ENCODE measurements around the gene JADE1.

The JADE1 gene

GRCh38 chr4:128879283-128879682 is 69.8 kb downstream of the JADE1 start:
- no peak for DNase-seq

DNA sequence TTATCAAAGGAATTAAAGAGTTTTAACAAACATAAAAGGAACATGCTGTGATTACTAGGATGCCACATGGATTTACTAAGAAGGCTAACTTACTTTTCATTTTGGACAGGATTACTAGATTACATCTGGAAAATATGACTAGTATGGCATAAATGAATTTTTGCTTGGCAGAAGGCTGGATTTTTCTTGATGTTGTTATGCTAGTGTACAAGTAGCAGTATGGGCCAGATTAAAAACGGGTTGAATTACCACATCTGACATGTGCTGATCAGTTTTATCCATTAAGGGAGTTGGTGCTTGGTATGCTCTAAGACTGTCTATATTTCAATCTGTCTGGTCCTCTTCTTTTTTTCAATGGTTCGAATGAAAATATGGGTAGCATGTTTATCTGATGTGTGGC is 70.5 kb downstream of the JADE1 start:
- no peak for DNase-seq

GRCh38 chr4:128880662-128881061 is 71.2 kb downstream of the JADE1 start:
- no peak for DNase-seq

GRCh38 chr4:128904821-128905220 is 95.3 kb downstream of the JADE1 start:
- no peak for DNase-seq

DNA sequence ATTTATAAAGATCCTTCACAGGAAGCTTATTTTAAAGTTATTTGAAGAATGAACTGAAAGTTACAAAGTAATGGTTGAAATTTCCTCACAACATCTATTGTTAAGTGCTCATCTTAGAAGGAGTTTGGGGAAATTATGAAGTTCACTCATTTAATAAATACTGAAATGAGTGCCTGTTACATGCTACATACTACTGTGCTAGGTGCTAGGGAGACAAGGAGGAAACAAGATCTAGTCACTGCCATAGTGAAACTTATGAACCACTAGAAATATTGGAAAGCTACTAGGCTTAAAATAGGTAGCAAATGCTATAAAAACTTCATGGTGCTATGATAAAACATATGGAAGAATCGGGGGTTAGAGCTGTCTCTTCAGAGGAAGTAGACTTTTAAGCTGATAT is 97.1 kb downstream of the JADE1 start:
- DNase-seq, result no peak

GRCh38 chr4:128907981-128908380 is 98.5 kb downstream of the JADE1 start:
- DNase-seq, result no peak

- no peak for DNase-seq
Measured at GRCh38 chr4:128908735-128909134, 99.2 kb downstream of the JADE1 start.

DNA sequence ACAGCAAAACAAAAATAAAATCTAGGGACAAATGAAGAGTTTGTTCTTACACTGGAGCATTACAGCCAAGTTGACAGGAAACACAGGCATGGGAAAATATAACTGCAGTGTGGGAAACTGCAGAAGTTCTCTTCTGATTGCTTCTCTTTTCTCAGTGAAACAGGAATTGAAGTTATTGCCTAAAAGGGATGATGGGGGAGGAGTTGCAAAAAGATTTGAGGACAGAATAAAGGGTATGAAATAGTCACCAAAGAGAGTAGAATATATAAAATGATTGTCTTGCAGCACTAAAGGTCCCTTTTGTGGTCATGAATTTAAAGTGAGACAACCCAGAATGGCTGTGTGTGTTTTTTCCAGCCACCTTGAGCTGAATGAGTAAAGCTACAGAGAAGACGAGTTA is 103.7 kb downstream of the JADE1 start:
- no peak for DNase-seq

DNA sequence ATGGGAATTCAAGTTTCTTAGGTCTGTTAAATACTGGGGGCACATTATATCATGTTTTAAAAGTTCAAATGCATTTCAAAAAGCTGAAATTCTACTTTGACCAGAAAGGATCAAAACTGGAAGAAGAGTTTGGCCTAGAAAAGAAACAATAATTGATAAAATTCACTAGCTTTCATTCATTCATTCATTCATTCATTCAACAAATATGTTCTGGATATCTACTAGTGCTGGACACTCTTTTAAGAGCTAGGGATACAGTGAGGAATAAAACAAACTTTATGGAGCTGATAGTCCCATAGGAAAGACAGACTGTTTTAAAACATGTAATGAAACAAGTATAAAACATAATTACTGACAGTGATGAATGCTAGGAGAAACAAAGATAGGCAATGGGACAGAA is 106.0 kb downstream of the JADE1 start:
- DNase-seq, result no peak

DNA sequence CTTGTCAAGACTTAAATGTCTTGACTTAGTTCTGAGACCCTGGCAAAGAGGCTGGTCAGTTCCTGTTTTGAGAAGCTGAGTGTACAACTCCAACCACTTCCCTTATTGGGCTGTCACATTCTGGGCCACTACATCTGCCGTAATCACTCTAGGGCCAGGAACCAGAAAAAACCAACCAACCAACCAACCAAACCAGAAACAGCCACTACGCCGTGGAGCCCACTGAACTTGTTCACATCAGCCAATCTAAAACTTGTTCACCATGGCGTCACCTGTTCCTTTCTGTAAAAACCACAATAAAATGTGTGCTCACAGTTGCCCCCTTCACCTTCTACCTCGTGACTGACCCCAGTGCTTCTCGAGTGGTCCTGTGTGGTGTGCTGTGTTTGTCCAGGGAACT is 107.3 kb downstream of the JADE1 start:
- DNase-seq, result no peak

DNA sequence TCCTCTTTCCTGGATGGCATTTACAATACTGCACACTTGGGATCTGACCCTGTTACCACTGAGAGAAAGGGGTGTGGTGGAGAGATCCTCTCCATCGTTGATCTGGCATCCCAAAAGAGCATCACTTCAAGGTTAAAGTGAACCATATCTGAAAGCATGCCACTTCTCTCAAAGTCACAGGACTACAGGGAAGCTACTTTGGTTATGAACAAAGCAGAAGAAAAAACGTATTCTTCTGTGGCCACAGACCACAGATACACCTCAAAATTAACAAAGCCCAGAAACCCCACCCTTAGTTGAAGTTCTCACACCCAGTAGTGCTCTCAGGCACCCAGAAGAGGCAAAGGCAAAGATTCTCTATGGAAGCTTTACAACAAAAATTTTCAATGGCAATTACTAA is 108.3 kb downstream of the JADE1 start:
- DNase-seq, result no peak

DNA sequence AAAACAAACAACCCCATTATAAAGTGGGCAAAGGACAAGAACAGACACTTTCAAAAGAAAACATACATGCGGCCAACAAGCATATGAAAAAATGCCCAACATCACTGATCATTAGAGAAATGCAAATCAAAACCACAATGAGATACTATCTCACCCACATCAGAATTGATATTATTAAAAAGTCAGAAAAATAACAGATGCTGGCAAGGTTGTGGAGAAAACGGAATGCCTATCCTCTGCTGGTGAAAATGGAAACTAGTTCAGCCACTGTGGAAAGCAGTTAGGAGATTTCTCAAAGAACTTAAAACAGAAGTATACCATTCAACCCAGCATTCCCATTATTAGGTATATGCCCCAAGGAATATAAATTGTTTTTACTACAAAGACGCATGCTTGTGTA is 112.5 kb downstream of the JADE1 start:
- no peak for DNase-seq
